ENCODE results near the gene KLF15. TPM values are rescaled to one million over a fixed set of nuclear protein-coding genes. Genes with fewer than 3 reads are reported as not detected.

Gene KLF15
- total and polyA plus RNA-seq, 9 of the 15 experiments (the other 6 are each of a cell fraction or from before 2014, with no cell fraction given): 0.08 to 4.8 (median 1.2) TPM

- TF ChIP-seq NFYB (IDR thresholded peaks at IDR 0.05; ENCODE audit: extremely low read depth, insufficient read length) (no peak), FOS (IDR thresholded peaks at IDR 0.05; ENCODE audit: extremely low read depth, insufficient read length) (no peak)
Measured at GRCh38 chr3:126295407-126295939, 61.7 kb downstream of the KLF15 start (continued).

GRCh38 chr3:126294211-126294808 is 62.9 kb downstream of the KLF15 start:
- BruUV-seq (replicated peaks): no TSS peak
- in situ Hi-C loops (cut with MboI) (no loop called here), intact Hi-C loops (cut with micrococcal nuclease) (no loop called here)
- CTCF ChIA-PET (ENCODE audit: low intra/inter-chr PET ratio): no interaction called here
- no peak for ATAC-seq
- Histone ChIP-seq H3K4me1 (replicated peaks in 1 of 2; ENCODE audit: control insufficient read depth in 2 of 2, insufficient read depth in 2 of 2, low read length in 2 of 2) (no peaks in the 10 kb centered on the region; a peak in 1 of 5 replicates), H3K4me3 (no peak overlapping the region), H3K27me3 (ENCODE audit: control insufficient read depth in 2 of 2, insufficient read depth in 2 of 2, low read length in 2 of 2) (peaks cover 0 to 37% of the 10 kb centered on the region in 2 experiments; a peak in 4 of 5 replicates), H3K9me3 (replicated peaks; ENCODE audit: control insufficient read depth, insufficient read depth, low read depth, low read length) (no peaks in the 10 kb centered on the region), H2AFZ (ENCODE audit: low read depth, low read length) (no peak overlapping the region), H3K9me1 (ENCODE audit: control insufficient read depth, insufficient read depth, low read length) (peaks cover 2% of the 10 kb centered on the region), H3K79me2 (ENCODE audit: control insufficient read depth, insufficient read depth, low read length) (no peaks in the 10 kb centered on the region), H3K9ac (ENCODE audit: insufficient read depth in 1 of 2, low read depth in 2 of 2, low read length in 2 of 2) (no peak overlapping the region), H3K4me2 (ENCODE audit: insufficient read depth, low read length) (no peak overlapping the region), H4K20me1 (replicated peaks; ENCODE audit: control insufficient read depth, insufficient read depth, low read length) (no peaks in the 10 kb centered on the region), H3K27ac (ENCODE audit: extremely low read depth, low read depth, low read length) (no peak overlapping the region), H3K36me3 (ENCODE audit: control insufficient read depth, insufficient read depth, low read length) (no peaks in the 10 kb centered on the region)
- DNase-seq (ENCODE audit: extremely low read depth in 1 of 4, low spot score in 3 of 4): no peak
- FAIRE-seq: no peak
- 0% methylated on average over 8 of the region's 10 CpGs for WGBS (ENCODE audit: insufficient coverage, low coverage, missing lambda C conversion rate)
- TF ChIP-seq ZNF384 (IDR thresholded peaks at IDR 0.05; ENCODE audit: low read depth, low read length): no peak
- POLR2A ChIA-PET: no interaction called here
